Naive thymus-derived CD8-positive, alpha-beta T cell (primary cell): ENCODE results near the gene F12. TPM values are rescaled to one million over a fixed set of nuclear protein-coding genes. Genes with fewer than 3 reads are reported as not detected.
A peak's percentile ranks its signal among the peaks of the same experiment; 100 is the strongest.

Experiments
- ATAC-seq, 2 donors: fragments of 150-1000 bp; cut with Tn5 transposase in 1 of 2; sonication (Bioruptor Pico), chemical (Tn5 transposase) in 1 of 2; 1 replicate in 1 of 2; 2 replicates in 1 of 2; pipeline ENCODE4 v1.10.0; 2021; ENCODE audit warnings: mild to moderate bottlenecking in 2 of 2, moderate library complexity in 2 of 2
- POLR2A ChIA-PET: fragments of 350-600 bp; sonication (Branson Sonifier 250); formaldehyde crosslinking; loops from one replicate; lab custom pipeline; 2021; ENCODE audit warnings: antibody characterized with exemption; lab: Charles Lee
- DNase-seq, 10 donors: peaks; one replicate each; pipeline versions ENCODE4 v3.0.0 to v3.0.0-alpha.2; 2020 to 2022
- H3K27ac Mint-ChIP-seq, 10 donors: one replicate each; pipeline ENCODE4 v1.8.0; 2020 to 2022; ENCODE audit warnings: mild to moderate bottlenecking in 10 of 10, mixed read lengths in 10 of 10, moderate library complexity in 4 of 10, inconsistent platforms in 1 of 10
- H3K27me3 Mint-ChIP-seq, 5 donors: one replicate each; pipeline ENCODE4 v1.8.0; 2021 to 2022; ENCODE audit warnings: mixed read lengths in 5 of 5
- H3K36me3 Mint-ChIP-seq, 3 donors: one replicate each; pipeline ENCODE4 v1.8.0; 2020 to 2022; ENCODE audit warnings: mixed read lengths in 3 of 3, mild to moderate bottlenecking in 2 of 3, inconsistent platforms in 1 of 3
- H3K4me1 Mint-ChIP-seq, 4 donors: one replicate each; pipeline ENCODE4 v1.8.0; 2021 to 2022; ENCODE audit warnings: mixed read lengths in 4 of 4
- H3K4me3 Mint-ChIP-seq, 10 donors: one replicate each; pipeline ENCODE4 v1.8.0; 2020 to 2022; ENCODE audit warnings: mild to moderate bottlenecking in 10 of 10, mixed read lengths in 10 of 10, moderate library complexity in 6 of 10, inconsistent platforms in 1 of 10
- H3K9me3 Mint-ChIP-seq, 9 donors: one replicate each; pipeline ENCODE4 v1.8.0; 2020 to 2022; ENCODE audit warnings: mixed read lengths in 9 of 9, mild to moderate bottlenecking in 3 of 9, inconsistent platforms in 1 of 9, moderate library complexity in 1 of 9
- polyA plus RNA-seq, 3 donors: library from polyadenylated mRNA; unstranded; fragments of 300-500 nt; fragmentation: Illumina TruSeq; gene quantifications; one replicate each; pipeline ENCODE4 v1.2.3, GENCODE V29; 2021
- total RNA-seq, 8 experiments: library from RNA in 2 of 8; stranded (reverse) in 2 of 8; gene quantifications; one replicate each; pipeline ENCODE4 v1.2.3 and lab custom pipeline; 2021 to 2026

The F12 gene
- total and polyA plus RNA-seq, 5 experiments from 2014 or later: 0.21 to 0.26 (median 0.25) TPM; not detected in 2

DNA sequence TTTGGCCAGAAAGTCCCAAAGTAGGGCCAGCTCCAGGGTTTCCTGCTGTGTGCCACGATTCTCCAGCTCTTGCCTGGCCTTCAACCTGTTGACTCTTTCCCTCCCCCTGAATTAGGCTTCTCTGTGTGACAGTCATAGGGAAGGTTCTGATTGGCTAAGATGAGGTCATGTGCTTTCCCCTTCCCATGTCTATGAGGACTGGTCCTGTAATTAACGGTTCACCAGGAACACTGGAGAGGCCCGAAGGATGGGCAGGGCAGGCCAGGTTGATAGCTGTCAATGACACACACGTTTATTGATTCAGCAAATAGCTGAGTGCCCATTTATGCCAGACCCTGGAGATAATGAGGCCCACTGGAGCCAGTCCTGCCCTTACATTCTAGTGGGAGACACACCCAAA, 28.3 kb upstream of the F12 start:
- POLR2A ChIA-PET: interaction anchor here (3.9 to 25.4 kb wide), 2 partner anchors 9 to 20 kb away, joined by 30 to 1530 read pairs; partner anchors contain the start of genes F12, GRK6 and PRR7
- peak overlapping the region in 2 of 10 donors; percentile 20 to 29 for H3K4me3 Mint-ChIP-seq
- H3K4me1 Mint-ChIP-seq: peaks cover 28 to 84% (median 72%) of the 10 kb centered on the region in 4 donors
- H3K27me3 Mint-ChIP-seq: no peaks in the 10 kb centered on the region
- DNase-seq (no peak), ATAC-seq (no peak)
- H3K36me3 Mint-ChIP-seq: peaks cover 0 to 82% (median 23%) of the 10 kb centered on the region in 3 donors
- H3K9me3 Mint-ChIP-seq: no peaks in the 10 kb centered on the region
- H3K27ac Mint-ChIP-seq: peak overlapping the region in 9 of 10 donors; percentile 48 to 90 (median 86)

DNA sequence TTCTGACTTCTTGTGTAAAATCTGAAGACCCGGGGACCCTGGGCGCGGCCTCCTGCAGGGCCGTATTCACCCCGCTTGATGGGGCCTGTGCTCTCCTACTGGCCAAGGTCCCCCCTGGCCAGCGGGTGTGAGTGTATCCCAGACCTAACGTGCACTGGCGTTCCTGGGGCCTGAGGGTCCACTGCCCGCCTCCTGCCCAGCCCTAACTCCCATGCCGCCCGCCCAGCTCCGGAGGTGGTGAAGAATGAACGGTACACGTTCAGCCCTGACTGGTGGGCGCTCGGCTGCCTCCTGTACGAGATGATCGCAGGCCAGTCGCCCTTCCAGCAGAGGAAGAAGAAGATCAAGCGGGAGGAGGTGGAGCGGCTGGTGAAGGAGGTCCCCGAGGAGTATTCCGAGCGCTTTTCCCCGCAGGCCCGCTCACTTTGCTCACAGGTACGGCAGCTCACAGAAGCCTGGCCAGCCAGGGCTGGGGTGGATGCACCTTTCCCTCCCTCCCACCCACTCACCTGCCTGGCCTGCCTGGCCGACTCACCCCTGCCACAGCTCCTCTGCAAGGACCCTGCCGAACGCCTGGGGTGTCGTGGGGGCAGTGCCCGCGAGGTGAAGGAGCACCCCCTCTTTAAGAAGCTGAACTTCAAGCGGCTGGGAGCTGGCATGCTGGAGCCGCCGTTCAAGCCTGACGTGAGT, 26.6 kb upstream of the F12 start:
- Mint-ChIP-seq H3K27me3 (no peaks in the 10 kb centered on the region), H3K9me3 (no peaks in the 10 kb centered on the region), H3K27ac (peak overlapping the region in 6 of 10 donors; percentile 53 to 95 (median 74)), H3K4me1 (peaks cover 21 to 86% (median 79%) of the 10 kb centered on the region in 4 donors), H3K4me3 (peak overlapping the region in 1 of 10 donors; percentile 41), H3K36me3 (peaks cover 0 to 77% (median 26%) of the 10 kb centered on the region in 3 donors)
- ATAC-seq (no peak), DNase-seq (no peak)
- POLR2A ChIA-PET: interaction anchor here (1.0 to 25.4 kb wide), 5 partner anchors 8 to 117 kb away, joined by 3 to 1530 read pairs (median 4); partner anchors contain the start of genes F12, GRK6 and PRR7

GRCh38 chr5:177434942-177435738, 25.8 kb upstream of the F12 start:
- POLR2A ChIA-PET: interaction anchor here (0.9 to 34.6 kb wide), 8 partner anchors 9 to 74 kb away, joined by 4 to 1530 read pairs (median 22); partner anchors contain the start of genes F12, GRK6 and PRR7
- Mint-ChIP-seq H3K9me3 (no peaks in the 10 kb centered on the region), H3K4me1 (peaks cover 24 to 90% (median 83%) of the 10 kb centered on the region in 4 donors), H3K27me3 (no peaks in the 10 kb centered on the region), H3K27ac (peak overlapping the region in 8 of 10 donors; percentile 27 to 95 (median 86)), H3K4me3 (peak overlapping the region in 3 of 10 donors; percentile 22 to 76 (median 54)), H3K36me3 (peaks cover 0 to 75% (median 27%) of the 10 kb centered on the region in 3 donors)
- peak in 1 of 10 donors; percentile 41 for DNase-seq
- no peak for ATAC-seq

DNA sequence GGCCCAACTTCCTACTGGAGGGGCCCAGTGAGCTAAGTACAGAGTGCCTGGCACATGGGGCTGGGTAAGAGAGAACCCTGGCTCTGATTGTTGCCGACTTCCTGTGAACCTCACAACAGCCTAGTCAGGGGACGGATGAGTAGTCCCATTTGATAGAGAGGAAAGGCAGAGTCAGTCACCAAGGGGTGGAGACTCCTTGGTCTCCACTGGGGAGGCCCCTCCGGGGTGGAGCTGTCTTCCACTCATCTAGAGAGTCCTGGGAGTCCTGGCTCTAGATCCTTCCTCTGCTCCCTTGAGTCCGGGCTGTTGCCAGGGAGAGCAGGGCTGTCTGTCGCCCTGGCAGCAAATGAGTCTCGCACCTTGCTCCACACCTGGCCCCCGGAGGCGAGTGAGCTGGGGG, 25.1 kb upstream of the F12 start:
- Mint-ChIP-seq H3K27ac (peak overlapping the region in 9 of 10 donors; percentile 83 to 95 (median 87)), H3K4me1 (peaks cover 21 to 90% (median 83%) of the 10 kb centered on the region in 4 donors), H3K27me3 (no peaks in the 10 kb centered on the region), H3K9me3 (no peaks in the 10 kb centered on the region), H3K36me3 (peaks cover 0 to 72% (median 27%) of the 10 kb centered on the region in 3 donors), H3K4me3 (peak overlapping the region; percentile 49 to 81 (median 66))
- peak in 1 of 2 donors; percentile 12 for ATAC-seq
- POLR2A ChIA-PET: interaction anchor here (0.9 to 34.6 kb wide), 6 partner anchors 9 to 97 kb away, joined by 4 to 1530 read pairs (median 10); partner anchors contain the start of genes F12, GRK6 and PRR7
- peak in 1 of 10 donors; percentile 36 for DNase-seq

GRCh38 chr5:177433658-177434217, 24.4 kb upstream of the F12 start:
- no peaks in the 10 kb centered on the region for H3K27me3 Mint-ChIP-seq
- POLR2A ChIA-PET: interaction anchor here (0.9 to 34.6 kb wide), 4 partner anchors 9 to 97 kb away, joined by 6 to 1530 read pairs (median 150); partner anchors contain the start of genes F12, GRK6 and PRR7
- peak overlapping the region in 9 of 10 donors; percentile 14 to 95 (median 71) for H3K27ac Mint-ChIP-seq
- no peak for ATAC-seq
- peak overlapping the region in 8 of 10 donors; percentile 24 to 82 (median 63) for H3K4me3 Mint-ChIP-seq
- peaks cover 0 to 72% (median 23%) of the 10 kb centered on the region in 3 donors for H3K36me3 Mint-ChIP-seq
- no peak for DNase-seq
- H3K9me3 Mint-ChIP-seq: no peaks in the 10 kb centered on the region
- H3K4me1 Mint-ChIP-seq: peaks cover 28 to 92% (median 85%) of the 10 kb centered on the region in 4 donors

- ATAC-seq (no peak), DNase-seq (no peak)
- Mint-ChIP-seq H3K36me3 (peaks cover 0 to 65% (median 20%) of the 10 kb centered on the region in 3 donors), H3K4me3 (peak overlapping the region in 9 of 10 donors; percentile 12 to 82 (median 61)), H3K27me3 (no peaks in the 10 kb centered on the region), H3K27ac (peak overlapping the region; percentile 57 to 95 (median 82)), H3K9me3 (no peaks in the 10 kb centered on the region), H3K4me1 (peaks cover 24 to 92% (median 82%) of the 10 kb centered on the region in 4 donors)
- POLR2A ChIA-PET: interaction anchor here (0.9 to 34.6 kb wide), 4 partner anchors 15 to 71 kb away, joined by 3 to 1530 read pairs (median 144); partner anchors contain the start of genes F12 and PRR7
Measured at GRCh38 chr5:177432839-177433657, 23.7 kb upstream of the F12 start.

GRCh38 chr5:177432143-177432838, 22.9 kb upstream of the F12 start:
- POLR2A ChIA-PET: interaction anchor here (0.8 to 34.6 kb wide), 13 partner anchors 9 to 689 kb away, joined by 3 to 1530 read pairs (median 4); partner anchors contain the start of genes F12, LMAN2, PDLIM7 and PRELID1
- no peak for DNase-seq
- peaks cover 27 to 92% (median 80%) of the 10 kb centered on the region in 4 donors for H3K4me1 Mint-ChIP-seq
- no peaks in the 10 kb centered on the region for H3K27me3 Mint-ChIP-seq
- H3K9me3 Mint-ChIP-seq: no peaks in the 10 kb centered on the region
- H3K27ac Mint-ChIP-seq: peak overlapping the region; percentile 87 to 97 (median 92)
- H3K36me3 Mint-ChIP-seq: peaks cover 0 to 61% (median 16%) of the 10 kb centered on the region in 3 donors
- ATAC-seq: no peak
- H3K4me3 Mint-ChIP-seq: peak overlapping the region; percentile 77 to 97 (median 89)

- peak overlapping the region; percentile 82 to 97 (median 92) for H3K4me3 Mint-ChIP-seq
- ATAC-seq (peak; percentile 58 to 60), DNase-seq (peak; percentile 47 to 88 (median 72))
- POLR2A ChIA-PET: interaction anchor here (0.8 to 34.6 kb wide), 14 partner anchors 8 to 690 kb away, joined by 3 to 1530 read pairs (median 4); partner anchors contain the start of genes F12, LMAN2, PDLIM7 and PRELID1
- H3K36me3 Mint-ChIP-seq: peaks cover 0 to 53% (median 12%) of the 10 kb centered on the region in 3 donors
- no peaks in the 10 kb centered on the region for H3K27me3 Mint-ChIP-seq
- no peaks in the 10 kb centered on the region for H3K9me3 Mint-ChIP-seq
- H3K4me1 Mint-ChIP-seq: peaks cover 24 to 86% (median 73%) of the 10 kb centered on the region in 4 donors
- H3K27ac Mint-ChIP-seq: peak overlapping the region; percentile 87 to 97 (median 93)
Measured at GRCh38 chr5:177431317-177432142, 22.2 kb upstream of the F12 start.

DNA sequence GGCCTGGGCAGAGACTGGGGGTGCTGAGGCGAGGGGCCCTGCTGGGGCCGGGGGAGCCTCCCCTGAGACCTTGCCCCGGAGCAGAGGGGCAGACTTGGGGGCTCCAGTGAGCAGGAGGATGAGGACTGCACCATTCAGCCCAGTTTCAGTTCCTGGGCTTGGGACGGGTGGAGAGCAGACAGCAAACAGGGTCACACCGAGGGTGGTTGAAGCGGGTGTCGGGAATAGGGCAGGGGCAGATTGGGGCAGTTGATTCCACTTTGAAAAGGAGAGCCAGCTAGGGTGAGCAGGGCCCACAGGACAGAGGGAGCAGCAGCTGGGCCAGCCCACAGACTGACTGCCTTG, 21.6 kb upstream of the F12 start:
- Mint-ChIP-seq H3K27ac (peak overlapping the region; percentile 90 to 97 (median 94)), H3K36me3 (peaks cover 0 to 50% (median 12%) of the 10 kb centered on the region in 3 donors), H3K27me3 (no peaks in the 10 kb centered on the region), H3K4me3 (peak overlapping the region; percentile 82 to 97 (median 92)), H3K9me3 (no peaks in the 10 kb centered on the region), H3K4me1 (peaks cover 25 to 81% (median 75%) of the 10 kb centered on the region in 4 donors)
- ATAC-seq (no peak), DNase-seq (peak in 1 of 10 donors; percentile 29)
- POLR2A ChIA-PET: interaction anchor here (0.8 to 34.6 kb wide), 9 partner anchors 15 to 79 kb away, joined by 3 to 1530 read pairs (median 7); partner anchors contain the start of genes F12, LMAN2, PDLIM7 and PRR7
